ENCODE measurements around the gene RMND1. TPM values are rescaled to one million over a fixed set of nuclear protein-coding genes. Genes with fewer than 3 reads are reported as not detected.
A peak's percentile ranks its signal among the peaks of the same experiment; 100 is the strongest.

RMND1 gene
- total and polyA plus RNA-seq, 10 donors, result 11.7 to 23.2 (median 14.8) TPM

GRCh38 chr6:151408858-151409257 is 43.1 kb downstream of the RMND1 start:
- no peak overlapping the region for H3K27ac ChIP-seq
- H3K4me1 ChIP-seq, result peaks cover 0 to 20% (median 5%) of the 10 kb centered on the region in 6 donors
- DNase-seq, result no peak
- intact Hi-C loops (cut with DNase I; ENCODE audit: low total_unique reads), result no loop called here
- peaks cover 0 to 85% (median 23%) of the 10 kb centered on the region in 6 donors for H3K36me3 ChIP-seq
- no peaks in the 10 kb centered on the region for H3K9me3 ChIP-seq
- H3K27me3 ChIP-seq (replicated peaks in 1 of 7), result no peaks in the 10 kb centered on the region
- WGBS, 5 donors, result 86 to 98% (median 92%) methylated on average over 2 of the region's 2 CpGs
- TF ChIP-seq POLR2AphosphoS5 (IDR thresholded peaks at IDR 0.05) (peak in 1 of 3 donors; percentile 40), CTCF (IDR thresholded peaks at IDR 0.05 in 8 of 11, conservative IDR thresholded peaks at IDR 0.05 in 3 of 11) (no peak)
- no peak overlapping the region for H3K4me3 ChIP-seq

- 83 to 96% (median 92%) methylated on average over 3 to 4 of the region's 4 CpGs for WGBS, 5 donors
- Histone ChIP-seq H3K36me3 (peaks cover 0 to 68% (median 23%) of the 10 kb centered on the region in 6 donors), H3K27ac (no peak overlapping the region), H3K9me3 (no peaks in the 10 kb centered on the region), H3K27me3 (replicated peaks in 1 of 7) (no peaks in the 10 kb centered on the region), H3K4me3 (no peak overlapping the region), H3K4me1 (peaks cover 4 to 49% (median 24%) of the 10 kb centered on the region in 6 donors)
- intact Hi-C loops (cut with DNase I; ENCODE audit: low total_unique reads), result loop anchor here (5.0 kb wide), 1 partner anchor 63 kb away; no protein-coding TSS in a partner anchor
- DNase-seq, result no peak
- TF ChIP-seq CTCF (IDR thresholded peaks at IDR 0.05 in 8 of 11, conservative IDR thresholded peaks at IDR 0.05 in 3 of 11), result no peak
- TF ChIP-seq POLR2A (IDR thresholded peaks at IDR 0.05), result no peak
- TF ChIP-seq POLR2AphosphoS5 (IDR thresholded peaks at IDR 0.05), result no peak
Observed at GRCh38 chr6:151403919-151404308, 48.0 kb downstream of the RMND1 start.

GRCh38 chr6:151402228-151402627 is 49.7 kb downstream of the RMND1 start:
- WGBS, 5 donors, result 92 to 98% (median 95%) methylated on average over 1 of the region's 1 CpG
- Histone ChIP-seq H3K4me3 (no peak overlapping the region), H3K4me1 (peaks cover 6 to 66% (median 35%) of the 10 kb centered on the region in 6 donors), H3K27me3 (replicated peaks in 1 of 7) (no peaks in the 10 kb centered on the region), H3K9me3 (no peaks in the 10 kb centered on the region), H3K36me3 (peaks cover 0 to 64% (median 20%) of the 10 kb centered on the region in 6 donors), H3K27ac (no peak overlapping the region)
- TF ChIP-seq POLR2A (IDR thresholded peaks at IDR 0.05) (no peak), CTCF (IDR thresholded peaks at IDR 0.05 in 8 of 11, conservative IDR thresholded peaks at IDR 0.05 in 3 of 11) (no peak), POLR2AphosphoS5 (IDR thresholded peaks at IDR 0.05) (no peak)
- intact Hi-C loops (cut with DNase I; ENCODE audit: low total_unique reads), result loop anchor here (5.0 kb wide), 1 partner anchor 65 kb away; no protein-coding TSS in a partner anchor
- no peak for DNase-seq

- DNase-seq, result no peak
- Histone ChIP-seq H3K36me3 (peaks cover 0 to 51% (median 20%) of the 10 kb centered on the region in 6 donors), H3K9me3 (no peaks in the 10 kb centered on the region), H3K27me3 (replicated peaks in 1 of 7) (no peaks in the 10 kb centered on the region), H3K27ac (no peak overlapping the region), H3K4me3 (no peak overlapping the region), H3K4me1 (peaks cover 15 to 76% (median 48%) of the 10 kb centered on the region in 6 donors)
- intact Hi-C loops (cut with DNase I; ENCODE audit: low total_unique reads), result loop anchor here (5.0 kb wide), 1 partner anchor 67 kb away; no protein-coding TSS in a partner anchor
- TF ChIP-seq POLR2A (IDR thresholded peaks at IDR 0.05) (no peak), POLR2AphosphoS5 (IDR thresholded peaks at IDR 0.05) (no peak), CTCF (IDR thresholded peaks at IDR 0.05 in 8 of 11, conservative IDR thresholded peaks at IDR 0.05 in 3 of 11) (no peak)
- 63 to 78% (median 66%) methylated on average over 5 to 6 of the region's 6 CpGs for WGBS, 5 donors
Observed at GRCh38 chr6:151400473-151400872, 51.5 kb downstream of the RMND1 start.
